ENCODE data around the gene SLC39A11.

- TF ChIP-seq POLR2A (IDR thresholded peaks at IDR 0.05) (no peak), CTCF (IDR thresholded peaks at IDR 0.05) (no peak)
These were observed 6.4 kb upstream of the SLC39A11 start for GRCh38 chr17:73098919-73099318.

All from esophagus squamous epithelium (tissue), 4 donors.